CD4-positive, alpha-beta T cell treated with Interleukin-15 for 1 hour (primary cell): ENCODE results near the gene BAZ2B.
"Not testable (repeated sequence)": the region's sequence is repeated elsewhere in the genome, so short reads cannot be mapped to it uniquely, and the experiment has no call there.

Experiments
- DNase-seq: peaks from one replicate; pipeline ENCODE4 v3.0.0-alpha.2; 2020

Gene BAZ2B

GRCh38 chr2:159573294-159573693 lies 43.1 kb downstream of the BAZ2B start:
- no peak for DNase-seq

GRCh38 chr2:159572459-159572858 lies 43.9 kb downstream of the BAZ2B start:
- no peak for DNase-seq

- no peak for DNase-seq
These were observed 44.6 kb downstream of the BAZ2B start for GRCh38 chr2:159571540-159572260.

GRCh38 chr2:159564081-159564480 lies 52.3 kb downstream of the BAZ2B start:
- no peak for DNase-seq

- no peak for DNase-seq
These were observed 54.1 kb downstream of the BAZ2B start for GRCh38 chr2:159562248-159562647.

GRCh38 chr2:159561786-159562185 lies 54.6 kb downstream of the BAZ2B start:
- DNase-seq: no peak

- DNase-seq: no peak
These were observed 55.1 kb downstream of the BAZ2B start for GRCh38 chr2:159561242-159561641.

GRCh38 chr2:159559034-159559433 lies 57.3 kb downstream of the BAZ2B start:
- DNase-seq: no peak

- DNase-seq: no peak
These were observed 57.9 kb downstream of the BAZ2B start for GRCh38 chr2:159558479-159558878.

GRCh38 chr2:159557437-159558034 lies 58.8 kb downstream of the BAZ2B start:
- no peak for DNase-seq

- DNase-seq: no peak
These were observed 60.5 kb downstream of the BAZ2B start for GRCh38 chr2:159555651-159556392.

- DNase-seq: no peak
These were observed 62.6 kb downstream of the BAZ2B start for GRCh38 chr2:159553727-159554126.

- no peak for DNase-seq
These were observed 64.5 kb downstream of the BAZ2B start for GRCh38 chr2:159551806-159552205.

- DNase-seq: no peak
These were observed 66.1 kb downstream of the BAZ2B start for GRCh38 chr2:159550231-159550630.

- no peak for DNase-seq
These were observed 67.1 kb downstream of the BAZ2B start for GRCh38 chr2:159549234-159549633.

GRCh38 chr2:159546716-159547430 lies 69.5 kb downstream of the BAZ2B start:
- DNase-seq: no peak

GRCh38 chr2:159546039-159546438 lies 70.3 kb downstream of the BAZ2B start:
- DNase-seq: no peak

GRCh38 chr2:159545085-159545484 lies 71.3 kb downstream of the BAZ2B start:
- DNase-seq: no peak

- DNase-seq: no peak
These were observed 74.2 kb downstream of the BAZ2B start for GRCh38 chr2:159542101-159542500.

- DNase-seq: no peak
These were observed 76.6 kb downstream of the BAZ2B start for GRCh38 chr2:159539701-159540100.

- DNase-seq: no peak
These were observed 77.5 kb downstream of the BAZ2B start for GRCh38 chr2:159538801-159539200.

- DNase-seq: not testable (repeated sequence)
These were observed 81.1 kb downstream of the BAZ2B start for GRCh38 chr2:159535261-159535660.

GRCh38 chr2:159531475-159531874 lies 84.9 kb downstream of the BAZ2B start:
- no peak for DNase-seq
